NCI-H187 (cell line): Measurements from ENCODE around the gene PTPN14.

Experiments
- DNase-seq, 2 experiments: peaks; one replicate each; lab custom pipeline; 2025; lab: John Stamatoyannopoulos, UW

PTPN14 gene

GRCh38 chr1:214332946-214333798 is 218.2 kb downstream of the PTPN14 start:
- DNase-seq = no peak

- DNase-seq = peak in 1 of 2 experiments; percentile 1
These were observed 219.5 kb downstream of the PTPN14 start for GRCh38 chr1:214331827-214332423.

- no peak for DNase-seq
These were observed 220.2 kb downstream of the PTPN14 start for GRCh38 chr1:214331180-214331579.

- no peak for DNase-seq
These were observed 220.7 kb downstream of the PTPN14 start for GRCh38 chr1:214330715-214331114.

GRCh38 chr1:214330222-214330621 is 221.2 kb downstream of the PTPN14 start:
- DNase-seq = no peak

- DNase-seq = no peak
These were observed 221.8 kb downstream of the PTPN14 start for GRCh38 chr1:214329470-214330220.

GRCh38 chr1:214328770-214329469 is 222.5 kb downstream of the PTPN14 start:
- DNase-seq = peak; percentile 29 to 46

- no peak for DNase-seq
These were observed 223.9 kb downstream of the PTPN14 start for GRCh38 chr1:214327514-214327913.

- DNase-seq = no peak
These were observed 225.0 kb downstream of the PTPN14 start for GRCh38 chr1:214326406-214326805.

- no peak for DNase-seq
These were observed 226.3 kb downstream of the PTPN14 start for GRCh38 chr1:214324896-214325800.

GRCh38 chr1:214321705-214322453 is 229.5 kb downstream of the PTPN14 start:
- DNase-seq = no peak

GRCh38 chr1:214319938-214320337 is 231.5 kb downstream of the PTPN14 start:
- DNase-seq = no peak

- DNase-seq = no peak
These were observed 232.3 kb downstream of the PTPN14 start for GRCh38 chr1:214318956-214319736.

- no peak for DNase-seq
These were observed 233.0 kb downstream of the PTPN14 start for GRCh38 chr1:214318356-214318755.

GRCh38 chr1:214317734-214318133 is 233.7 kb downstream of the PTPN14 start:
- DNase-seq = no peak

- DNase-seq = no peak
These were observed 234.1 kb downstream of the PTPN14 start for GRCh38 chr1:214317300-214317699.

GRCh38 chr1:214316593-214316992 is 234.8 kb downstream of the PTPN14 start:
- DNase-seq = no peak

- no peak for DNase-seq
These were observed 237.1 kb downstream of the PTPN14 start for GRCh38 chr1:214314178-214314843.

GRCh38 chr1:214312530-214313051 is 238.8 kb downstream of the PTPN14 start:
- DNase-seq = no peak
